Stimulated activated CD8-positive, alpha-beta memory T cell treated with anti-CD3 and anti-CD28 coated beads, Interleukin-4, amount 100 ng/mL, for 1 hour (primary cell): ENCODE data around the gene LIN28A.
"Not testable (repeated sequence)": the region's sequence is repeated elsewhere in the genome, so short reads cannot be mapped to it uniquely, and the experiment has no call there.

Source experiments
- DNase-seq, 2 donors: peaks; one replicate each; pipeline ENCODE4 v3.0.0-alpha.2; 2020; ENCODE audit warnings: low read depth in 2 of 2, low spot score in 1 of 2

LIN28A gene

DNA sequence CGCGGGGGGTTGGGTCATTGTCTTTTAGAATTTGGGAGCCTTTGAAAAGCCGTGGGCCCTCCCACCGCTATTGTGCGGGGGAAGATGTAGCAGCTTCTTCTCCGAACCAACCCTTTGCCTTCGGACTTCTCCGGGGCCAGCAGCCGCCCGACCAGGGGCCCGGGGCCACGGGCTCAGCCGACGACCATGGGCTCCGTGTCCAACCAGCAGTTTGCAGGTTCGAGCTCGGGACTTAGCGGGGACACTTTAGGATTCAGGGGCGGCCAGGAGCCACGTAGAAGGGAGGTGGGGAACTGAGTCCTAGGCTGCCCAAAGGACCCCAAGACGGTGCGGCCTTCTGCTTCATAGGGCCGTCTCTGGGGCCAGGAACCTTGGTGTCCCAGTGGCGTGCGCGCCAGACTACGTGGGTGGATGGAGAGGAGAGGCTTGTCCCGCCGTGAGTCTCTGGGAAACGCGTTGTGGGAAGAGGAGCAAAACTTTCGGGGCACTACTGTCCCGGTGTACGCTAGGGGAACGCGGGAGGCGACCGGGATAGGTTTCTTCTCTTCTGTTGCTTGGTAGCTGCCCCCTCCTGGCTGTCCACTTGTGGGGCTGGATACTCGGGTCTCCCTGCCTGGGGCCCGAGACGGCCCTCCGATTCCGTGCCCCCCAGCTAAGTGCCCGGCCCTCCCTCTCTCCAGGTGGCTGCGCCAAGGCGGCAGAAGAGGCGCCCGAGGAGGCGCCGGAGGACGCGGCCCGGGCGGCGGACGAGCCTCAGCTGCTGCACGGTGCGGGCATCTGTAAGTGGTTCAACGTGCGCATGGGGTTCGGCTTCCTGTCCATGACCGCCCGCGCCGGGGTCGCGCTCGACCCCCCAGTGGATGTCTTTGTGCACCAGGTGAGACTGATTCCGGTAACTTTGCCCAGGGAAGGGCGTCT is at the start of gene LIN28A:
Gene LIN28A (plus strand): TSS at position 112 of the 918 bp plus-strand sequence. CDS start 75 bp downstream, at position 187.
- no peak for DNase-seq

DNA sequence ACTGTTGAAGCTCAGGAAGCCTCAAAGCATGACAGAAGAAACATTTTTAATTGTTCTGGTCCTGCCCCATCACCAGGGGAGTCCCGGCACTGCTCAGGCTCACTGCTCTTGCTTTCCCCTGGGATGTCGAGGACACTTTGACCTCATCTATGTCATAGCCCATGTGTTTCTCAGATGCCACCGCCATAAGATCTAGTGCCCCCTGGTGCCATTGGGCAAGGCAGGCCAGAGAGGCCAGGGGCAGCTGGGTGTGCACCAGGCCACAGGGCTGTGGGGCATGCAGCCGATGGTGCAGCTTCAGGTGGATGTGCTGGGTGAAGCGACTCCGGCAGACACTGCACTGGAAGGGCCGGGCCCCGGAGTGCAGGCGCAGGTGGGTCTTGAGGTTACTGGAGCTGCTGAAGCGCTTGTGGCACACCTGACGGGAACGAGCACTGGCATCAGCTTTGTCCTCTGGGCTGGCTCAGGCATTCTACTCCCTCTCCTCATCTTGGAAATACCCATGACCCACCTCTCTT is 49.0 kb upstream of the LIN28A start:
- DNase-seq = no peak

- DNase-seq = no peak
Observed at GRCh38 chr1:26362331-26362730, 48.3 kb upstream of the LIN28A start.

- peak; percentile 72 to 74 for DNase-seq
Observed at GRCh38 chr1:26363549-26364448, 46.8 kb upstream of the LIN28A start.

DNA sequence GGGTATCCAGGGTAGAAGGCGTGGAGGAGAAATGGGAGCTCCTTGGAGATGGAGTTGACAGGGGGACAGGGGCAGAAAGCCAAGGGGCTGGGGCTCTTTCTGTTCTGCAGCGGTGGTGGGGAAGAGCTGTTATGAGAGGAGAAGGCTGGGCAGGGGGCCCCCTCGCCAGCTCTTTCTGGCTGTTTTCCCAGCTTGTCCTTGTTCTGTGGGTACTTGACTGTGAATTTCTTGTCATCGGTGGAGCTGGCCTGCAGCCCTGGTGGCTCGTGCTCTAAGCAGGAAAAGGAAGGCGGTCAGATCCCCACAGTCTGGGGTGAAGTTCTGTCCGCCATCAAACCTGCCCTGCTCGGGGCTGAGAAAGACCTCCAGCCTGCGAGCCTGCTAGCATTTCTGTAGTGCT is 45.7 kb upstream of the LIN28A start:
- DNase-seq = no peak

DNA sequence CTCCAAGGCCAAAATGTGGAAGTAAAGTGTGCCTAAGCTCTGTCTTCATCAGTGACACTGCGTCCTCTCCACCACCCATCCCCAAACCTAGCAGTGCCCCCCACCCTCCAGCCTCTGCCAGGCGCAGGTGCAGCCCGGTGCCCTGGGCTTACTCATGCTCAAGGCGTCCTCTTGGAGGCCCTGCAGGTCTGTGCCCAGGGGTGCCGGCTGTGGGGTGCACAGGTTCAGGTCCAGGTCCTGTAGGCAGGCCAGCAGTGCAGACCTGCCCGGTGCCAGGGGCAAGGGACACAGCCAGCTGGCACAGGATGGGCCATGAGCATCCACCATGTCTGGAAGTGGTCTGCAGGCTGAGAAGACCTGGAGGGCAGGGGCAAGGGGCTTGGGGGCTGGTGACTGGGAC is 43.2 kb upstream of the LIN28A start:
- DNase-seq = no peak

GRCh38 chr1:26368006-26368405 is 42.6 kb upstream of the LIN28A start:
- DNase-seq = no peak

DNA sequence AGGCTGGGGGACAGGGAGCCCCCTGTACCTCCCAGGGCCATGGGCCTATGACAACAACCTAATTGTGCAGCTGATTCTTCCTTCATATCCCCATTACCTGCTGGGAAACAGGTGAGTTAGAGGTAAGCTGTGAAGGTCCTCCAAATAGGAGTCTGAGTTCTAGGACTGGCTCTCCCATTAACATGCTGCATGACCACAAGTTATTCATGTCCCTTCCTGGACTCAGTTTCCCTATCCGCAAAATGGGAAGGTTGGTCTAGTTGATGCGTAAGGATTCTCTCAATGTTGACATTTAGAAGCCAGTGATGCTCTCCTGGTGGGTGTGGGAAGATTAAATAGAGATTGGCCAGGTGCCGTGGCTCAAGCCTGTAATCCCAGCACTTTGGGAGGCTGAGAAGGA is 42.1 kb upstream of the LIN28A start:
- no peak for DNase-seq

- DNase-seq = no peak
Observed at GRCh38 chr1:26370591-26371382, 39.8 kb upstream of the LIN28A start.

DNA sequence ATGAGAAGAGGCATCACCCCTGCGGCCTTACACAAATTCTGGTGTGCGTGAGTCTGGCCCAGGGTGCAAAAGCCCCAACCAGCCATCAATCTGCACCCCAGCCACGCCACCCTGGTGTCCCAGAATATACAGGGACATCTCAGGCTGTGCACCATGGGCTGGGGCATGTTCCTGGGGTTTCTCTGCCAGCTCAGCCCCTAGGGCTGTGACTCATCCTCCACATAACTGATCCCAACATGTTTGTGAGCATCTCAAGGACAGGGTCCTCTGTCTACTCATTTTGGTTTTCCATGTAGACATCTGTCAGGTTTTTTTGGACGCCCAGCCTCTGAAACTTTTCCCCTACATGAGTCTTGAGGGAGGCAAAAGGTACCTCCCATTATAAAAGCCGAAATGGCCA is 38.6 kb upstream of the LIN28A start:
- no peak for DNase-seq

DNA sequence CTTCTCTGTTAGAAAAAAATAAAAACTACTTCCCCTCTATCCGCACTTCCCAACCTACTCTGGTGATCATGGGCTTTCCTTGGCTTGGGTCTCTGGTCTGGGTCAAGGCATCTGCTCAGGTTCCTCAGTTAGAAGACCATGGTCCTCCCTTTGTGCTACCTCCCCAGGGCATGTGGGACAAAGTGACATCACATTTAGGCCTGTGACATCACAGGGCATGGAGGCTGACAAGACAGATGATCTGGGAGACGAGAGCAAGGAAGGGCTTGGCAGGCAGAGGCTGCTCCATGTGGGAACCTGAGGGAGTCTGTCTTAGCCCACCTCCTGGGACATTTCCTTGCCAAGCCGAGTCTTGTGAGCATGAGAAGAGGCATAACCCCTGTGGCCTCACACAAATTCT is 38.0 kb upstream of the LIN28A start, which contains the start of gene ZNF683:
Gene ZNF683 (minus strand): TSS at position 140 of the 400 bp plus-strand sequence. CDS start 4,179 bp downstream, outside the sequence.
- DNase-seq = not testable (repeated sequence)

DNA sequence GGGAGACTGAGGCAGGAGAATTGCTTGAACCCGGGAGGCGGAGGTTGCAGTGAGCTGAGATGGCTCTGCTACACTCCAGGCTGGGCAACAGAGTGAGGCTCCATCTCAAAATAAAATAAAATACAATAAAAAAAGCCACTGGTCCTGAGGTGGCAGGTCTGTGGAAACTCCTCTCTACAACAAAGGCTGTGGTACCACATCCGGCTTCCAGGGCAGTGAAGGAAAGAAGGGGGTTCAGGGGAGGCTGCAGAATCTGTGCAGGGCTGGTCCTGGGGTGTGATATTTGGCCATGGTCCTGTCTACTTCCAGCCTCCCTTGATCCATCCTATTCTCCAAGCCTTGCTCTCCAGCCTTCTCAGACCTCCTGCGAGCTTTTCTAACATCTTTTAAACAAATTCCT is 37.3 kb upstream of the LIN28A start:
- DNase-seq = peak in 1 of 2 donors; percentile 28

DNA sequence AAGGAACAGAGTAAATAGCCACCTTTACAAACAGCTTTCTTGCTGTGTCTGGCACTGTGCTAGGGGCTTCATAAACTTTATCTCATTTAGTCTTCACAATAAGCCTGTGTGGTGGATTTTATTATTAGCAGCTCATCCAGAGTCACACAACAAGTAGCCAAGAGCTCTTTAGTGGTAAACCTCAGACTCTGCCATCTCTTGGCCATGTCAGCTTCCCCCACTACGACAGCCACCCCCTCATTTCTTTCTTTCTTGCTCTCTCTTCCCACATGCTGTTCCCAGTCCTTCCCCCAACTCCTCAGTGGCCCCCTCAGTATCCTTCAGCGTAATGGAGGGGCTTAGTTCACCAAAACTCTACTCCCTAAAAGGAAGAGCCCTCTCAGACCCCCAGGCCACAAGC is 36.8 kb upstream of the LIN28A start:
- no peak for DNase-seq

DNA sequence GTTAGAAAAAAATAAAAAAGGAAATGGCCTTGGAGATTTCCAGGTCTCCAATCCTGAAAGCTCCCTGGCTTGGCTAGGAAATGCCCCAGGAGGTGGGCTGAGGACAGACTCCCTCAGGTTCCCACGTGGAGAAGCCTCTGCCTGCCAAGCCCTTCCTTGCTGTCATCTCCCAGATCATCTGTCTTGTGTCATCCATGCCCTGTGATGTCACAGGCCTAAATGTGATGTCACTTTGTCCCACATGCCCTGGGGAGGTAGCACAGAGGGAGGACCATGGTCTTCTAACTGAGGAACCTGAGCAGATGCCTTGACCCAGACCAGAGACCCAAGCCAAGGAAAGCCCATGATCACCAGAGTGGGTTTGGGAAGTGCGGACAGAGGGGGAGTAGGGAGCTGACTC is 36.3 kb upstream of the LIN28A start:
- not testable (repeated sequence) for DNase-seq

DNA sequence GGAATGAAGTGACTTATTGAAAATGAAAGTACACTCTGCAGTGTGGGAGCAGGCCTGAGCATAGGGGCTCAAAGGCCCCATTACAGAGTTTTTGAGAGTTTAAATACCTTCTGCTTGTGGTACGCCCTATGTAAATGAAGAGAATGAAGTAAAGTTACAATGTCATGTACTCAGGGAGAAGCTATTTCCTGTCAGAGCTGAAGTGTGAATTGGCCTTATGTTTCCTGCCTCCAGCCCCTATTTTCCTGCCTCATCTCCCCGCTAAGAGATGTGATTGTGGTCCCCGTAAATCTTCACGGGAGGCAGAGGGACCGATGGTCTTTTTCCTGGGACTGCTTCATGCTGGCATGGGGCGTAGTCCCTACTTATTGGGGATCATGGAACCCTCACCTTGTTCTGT is 35.5 kb upstream of the LIN28A start:
- no peak for DNase-seq

DNA sequence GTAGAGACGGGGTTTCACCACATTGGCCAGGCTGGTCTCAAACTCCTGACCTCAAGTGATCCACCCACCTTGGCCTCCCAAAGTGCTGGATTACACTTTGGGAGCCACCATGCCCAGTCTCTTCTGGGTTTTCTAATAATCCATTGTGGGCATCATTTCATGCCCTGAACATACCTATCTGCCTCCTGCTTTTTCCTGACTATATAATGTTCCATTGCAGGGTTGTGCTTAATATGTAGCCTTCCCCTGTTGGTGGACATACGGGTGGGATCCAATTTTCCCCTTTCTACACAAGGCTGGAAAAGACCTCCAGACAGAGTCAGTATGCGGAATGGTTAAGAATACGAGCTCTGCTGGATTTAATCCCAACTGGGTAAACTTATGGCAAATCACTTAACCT is 34.6 kb upstream of the LIN28A start:
- DNase-seq = no peak

DNA sequence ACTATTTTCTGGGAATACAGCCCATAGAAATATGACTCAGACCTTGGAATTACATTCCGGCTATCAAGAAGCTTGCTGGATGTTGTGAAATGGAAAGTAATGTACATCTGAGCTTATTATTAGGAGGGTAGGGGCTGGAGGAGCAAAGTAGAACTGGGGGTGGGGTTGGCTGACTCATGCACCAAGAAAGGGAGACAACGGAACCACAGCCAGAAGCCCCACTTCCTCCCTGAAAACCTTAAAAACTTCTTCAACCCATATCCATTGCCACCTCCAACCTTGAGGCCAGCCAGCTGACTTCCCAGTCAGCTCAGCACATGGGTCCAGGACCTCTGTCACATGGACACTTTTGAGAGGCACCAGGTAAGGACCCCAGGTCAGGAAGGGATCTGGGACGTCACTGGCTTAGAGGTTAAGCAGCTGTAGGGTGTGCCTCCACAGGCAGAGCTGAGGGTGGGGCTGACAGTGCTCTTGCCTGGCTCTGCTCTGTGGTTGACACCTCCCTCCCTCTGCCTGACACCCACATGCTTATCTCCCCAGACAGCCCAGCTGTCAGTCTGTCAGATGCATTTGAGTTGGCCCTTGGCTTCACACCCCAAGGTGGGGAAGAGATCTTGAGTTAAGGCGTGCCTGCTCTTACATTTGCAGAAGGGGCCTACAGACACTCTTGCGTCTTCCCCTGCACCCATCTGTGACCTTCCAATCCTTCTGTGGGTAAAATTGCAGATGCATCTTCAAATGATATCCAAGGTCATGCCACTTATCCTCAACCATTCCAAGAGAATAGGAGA is 32.3 kb upstream of the LIN28A start:
- peak; percentile 47 to 64 for DNase-seq

DNA sequence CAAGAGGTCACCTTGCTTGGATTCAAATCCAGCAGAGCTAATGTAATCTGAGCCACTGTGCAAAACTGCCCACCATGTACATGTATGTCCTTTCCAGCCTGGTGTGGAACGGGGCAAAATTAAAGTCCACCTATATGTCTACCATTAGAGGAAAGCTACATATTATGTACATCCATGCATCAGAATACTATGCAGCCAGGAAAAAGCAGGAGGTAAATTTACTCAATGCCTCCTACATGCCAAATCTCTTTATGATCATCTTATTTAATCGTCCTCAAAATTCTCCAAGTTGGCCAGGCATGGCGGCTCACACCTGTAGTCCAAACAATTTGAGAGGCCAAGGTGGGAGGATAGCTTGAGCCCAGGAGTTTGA is 31.8 kb upstream of the LIN28A start:
- DNase-seq = no peak

- DNase-seq = no peak
Observed at GRCh38 chr1:26384076-26384475, 26.5 kb upstream of the LIN28A start.

GRCh38 chr1:26385063-26385462 is 25.6 kb upstream of the LIN28A start:
- DNase-seq = not testable (repeated sequence)
